ENCODE results near the gene PDE2A. TPM values are rescaled to one million over a fixed set of nuclear protein-coding genes. Genes with fewer than 3 reads are reported as not detected.

PDE2A gene
- total RNA-seq, 1 experiment from 2014 or later, result 0.58 TPM

GRCh38 chr11:72636376-72636775 lies 37.8 kb downstream of the PDE2A start:
- Histone ChIP-seq H3K9me3 (ENCODE audit: low read depth, low read length, poor library complexity, severe bottlenecking) (no peaks in the 10 kb centered on the region), H3K4me1 (ENCODE audit: insufficient read depth, low read length, poor library complexity, severe bottlenecking) (peaks cover 10% of the 10 kb centered on the region), H3K27ac (ENCODE audit: low read depth, low read length, poor library complexity, severe bottlenecking) (no peak overlapping the region), H3K27me3 (replicated peaks; ENCODE audit: insufficient read depth, low read depth, low read length, poor library complexity) (peaks cover 14% of the 10 kb centered on the region), H3K36me3 (ENCODE audit: insufficient read depth, low read length, poor library complexity, severe bottlenecking) (no peaks in the 10 kb centered on the region), H3K4me3 (ENCODE audit: low read depth, low read length, poor library complexity, severe bottlenecking) (no peak overlapping the region)
- no TSS peak for BruUV-seq (replicated peaks)
- TF ChIP-seq EZH2 (IDR thresholded peaks at IDR 0.05; ENCODE audit: borderline replicate concordance, low read depth, low read length, poor library complexity, severe bottlenecking), result no peak
- TF ChIP-seq, protein P1, sequence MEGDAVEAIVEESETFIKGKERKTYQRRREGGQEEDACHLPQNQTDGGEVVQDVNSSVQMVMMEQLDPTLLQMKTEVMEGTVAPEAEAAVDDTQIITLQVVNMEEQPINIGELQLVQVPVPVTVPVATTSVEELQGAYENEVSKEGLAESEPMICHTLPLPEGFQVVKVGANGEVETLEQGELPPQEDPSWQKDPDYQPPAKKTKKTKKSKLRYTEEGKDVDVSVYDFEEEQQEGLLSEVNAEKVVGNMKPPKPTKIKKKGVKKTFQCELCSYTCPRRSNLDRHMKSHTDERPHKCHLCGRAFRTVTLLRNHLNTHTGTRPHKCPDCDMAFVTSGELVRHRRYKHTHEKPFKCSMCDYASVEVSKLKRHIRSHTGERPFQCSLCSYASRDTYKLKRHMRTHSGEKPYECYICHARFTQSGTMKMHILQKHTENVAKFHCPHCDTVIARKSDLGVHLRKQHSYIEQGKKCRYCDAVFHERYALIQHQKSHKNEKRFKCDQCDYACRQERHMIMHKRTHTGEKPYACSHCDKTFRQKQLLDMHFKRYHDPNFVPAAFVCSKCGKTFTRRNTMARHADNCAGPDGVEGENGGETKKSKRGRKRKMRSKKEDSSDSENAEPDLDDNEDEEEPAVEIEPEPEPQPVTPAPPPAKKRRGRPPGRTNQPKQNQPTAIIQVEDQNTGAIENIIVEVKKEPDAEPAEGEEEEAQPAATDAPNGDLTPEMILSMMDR (conservative IDR thresholded peaks at IDR 0.05; ENCODE audit: low read depth, low read length), result no peak
- POLR2A ChIA-PET (ENCODE audit: low non-redundant PET), result no interaction called here
- CTCF ChIA-PET, result no interaction called here
- no peak for DNase-seq (ENCODE audit: low spot score)
- intact Hi-C loops (cut with micrococcal nuclease; ENCODE audit: unreplicated experiment), result no loop called here

GRCh38 chr11:72635933-72636332 lies 38.3 kb downstream of the PDE2A start:
- Histone ChIP-seq H3K4me1 (ENCODE audit: insufficient read depth, low read length, poor library complexity, severe bottlenecking) (peaks cover 10% of the 10 kb centered on the region), H3K27me3 (replicated peaks; ENCODE audit: insufficient read depth, low read depth, low read length, poor library complexity) (peaks cover 9% of the 10 kb centered on the region), H3K4me3 (ENCODE audit: low read depth, low read length, poor library complexity, severe bottlenecking) (no peak overlapping the region), H3K27ac (ENCODE audit: low read depth, low read length, poor library complexity, severe bottlenecking) (no peak overlapping the region), H3K9me3 (ENCODE audit: low read depth, low read length, poor library complexity, severe bottlenecking) (no peaks in the 10 kb centered on the region), H3K36me3 (ENCODE audit: insufficient read depth, low read length, poor library complexity, severe bottlenecking) (no peaks in the 10 kb centered on the region)
- BruUV-seq (replicated peaks), result no TSS peak
- TF ChIP-seq EZH2 (IDR thresholded peaks at IDR 0.05; ENCODE audit: borderline replicate concordance, low read depth, low read length, poor library complexity, severe bottlenecking), result no peak
- TF ChIP-seq, protein P1 (conservative IDR thresholded peaks at IDR 0.05; ENCODE audit: low read depth, low read length), result no peak
- ChIA-PET CTCF (no interaction called here), POLR2A (ENCODE audit: low non-redundant PET) (no interaction called here)
- peak; percentile 49 for DNase-seq (ENCODE audit: low spot score)
- intact Hi-C loops (cut with micrococcal nuclease; ENCODE audit: unreplicated experiment), result no loop called here

GRCh38 chr11:72635309-72635915 lies 38.8 kb downstream of the PDE2A start:
- intact Hi-C loops (cut with micrococcal nuclease; ENCODE audit: unreplicated experiment), result no loop called here
- Histone ChIP-seq H3K4me1 (ENCODE audit: insufficient read depth, low read length, poor library complexity, severe bottlenecking) (peaks cover 10% of the 10 kb centered on the region), H3K4me3 (ENCODE audit: low read depth, low read length, poor library complexity, severe bottlenecking) (no peak overlapping the region), H3K9me3 (ENCODE audit: low read depth, low read length, poor library complexity, severe bottlenecking) (no peaks in the 10 kb centered on the region), H3K36me3 (ENCODE audit: insufficient read depth, low read length, poor library complexity, severe bottlenecking) (no peaks in the 10 kb centered on the region), H3K27me3 (replicated peaks; ENCODE audit: insufficient read depth, low read depth, low read length, poor library complexity) (peaks cover 7% of the 10 kb centered on the region), H3K27ac (ENCODE audit: low read depth, low read length, poor library complexity, severe bottlenecking) (no peak overlapping the region)
- CTCF ChIA-PET, result interaction anchor here (0.6 kb wide), 1 partner anchor 62 kb away, joined by 7 read pairs; no protein-coding TSS in a partner anchor
- POLR2A ChIA-PET (ENCODE audit: low non-redundant PET), result no interaction called here
- no peak for DNase-seq (ENCODE audit: low spot score)
- no peak for TF ChIP-seq EZH2 (IDR thresholded peaks at IDR 0.05; ENCODE audit: borderline replicate concordance, low read depth, low read length, poor library complexity, severe bottlenecking)
- TF ChIP-seq, protein P1 (conservative IDR thresholded peaks at IDR 0.05; ENCODE audit: low read depth, low read length), result no peak
- BruUV-seq (replicated peaks), result no TSS peak
